Stimulated activated CD8-positive, alpha-beta memory T cell treated with anti-CD3 and anti-CD28 coated beads, Interleukin-7, amount 100 ng/mL, for 4 hours (primary cell): ENCODE measurements around the gene IMPA2.

ENCODE experiments used
- DNase-seq, 2 donors: peaks; one replicate each; pipeline ENCODE4 v3.0.0-alpha.2; 2020; ENCODE audit warnings: low read depth in 2 of 2

The IMPA2 gene

GRCh38 chr18:12008842-12009580 is 27.7 kb downstream of the IMPA2 start:
- DNase-seq, result no peak

GRCh38 chr18:12009581-12010140 is 28.4 kb downstream of the IMPA2 start:
- no peak for DNase-seq

GRCh38 chr18:12010187-12010802 is 29.0 kb downstream of the IMPA2 start:
- DNase-seq, result no peak

GRCh38 chr18:12011199-12011956 is 30.1 kb downstream of the IMPA2 start:
- no peak for DNase-seq

GRCh38 chr18:12011957-12012549 is 30.7 kb downstream of the IMPA2 start:
- no peak for DNase-seq

GRCh38 chr18:12012697-12013096 is 31.4 kb downstream of the IMPA2 start:
- no peak for DNase-seq

GRCh38 chr18:12013186-12013916 is 32.0 kb downstream of the IMPA2 start:
- no peak for DNase-seq

GRCh38 chr18:12014086-12014485 is 32.8 kb downstream of the IMPA2 start:
- no peak for DNase-seq

GRCh38 chr18:12014521-12015415 is 33.5 kb downstream of the IMPA2 start:
- no peak for DNase-seq

GRCh38 chr18:12015416-12016062 is 34.2 kb downstream of the IMPA2 start:
- DNase-seq, result no peak

GRCh38 chr18:12017081-12017480 is 35.8 kb downstream of the IMPA2 start:
- no peak for DNase-seq

GRCh38 chr18:12018861-12019260 is 37.6 kb downstream of the IMPA2 start:
- DNase-seq, result no peak

GRCh38 chr18:12021077-12021476 is 39.8 kb downstream of the IMPA2 start:
- DNase-seq, result no peak

GRCh38 chr18:12021596-12021995 is 40.3 kb downstream of the IMPA2 start:
- DNase-seq, result no peak

GRCh38 chr18:12023375-12023774 is 42.1 kb downstream of the IMPA2 start:
- DNase-seq, result no peak

GRCh38 chr18:12026562-12026961 is 45.3 kb downstream of the IMPA2 start:
- no peak for DNase-seq

GRCh38 chr18:12027046-12027445 is 45.7 kb downstream of the IMPA2 start:
- no peak for DNase-seq

- DNase-seq, result no peak
Measured at GRCh38 chr18:12027480-12027879, 46.2 kb downstream of the IMPA2 start.

GRCh38 chr18:12028040-12028628 is 46.8 kb downstream of the IMPA2 start:
- DNase-seq, result no peak
